HepG2 (cell line): ENCODE data around the gene GDF11. TPM values are rescaled to one million over a fixed set of nuclear protein-coding genes. Genes with fewer than 3 reads are reported as not detected.
A peak's percentile ranks its signal among the peaks of the same experiment; 100 is the strongest.

Experiments
- ATAC-seq: fragments of 200-7000 bp; cut with Tn5 transposase; 3 replicates; pipeline ENCODE4 v1.9.1; 2020; ENCODE audit warnings: mild to moderate bottlenecking, moderate library complexity
- BruUV-seq: library from RNA; stranded (reverse); fragments of 400-500 nt; replicated peaks from 2 replicates; lab custom pipeline; 2021; lab: Mats Ljungman, UMichigan
- CTCF ChIA-PET: fragments of 300-600 bp; formaldehyde crosslinking; extraction: SDS; loops from one replicate; lab custom pipeline; 2021; ENCODE audit warnings: low total read pairs, inconsistent platforms, low intra/inter-chr PET ratio; lab: Yijun Ruan, JAX
- POLR2A ChIA-PET: fragments of 350-600 bp; sonication (Branson Sonifier 250); formaldehyde crosslinking; loops from one replicate; lab custom pipeline; 2020; ENCODE audit warnings: antibody characterized with exemption, inconsistent platforms; lab: Yijun Ruan, JAX
- DNase-seq: peaks from one replicate; pipeline ENCODE4 v3.0.0-alpha.2; 2015; ENCODE audit warnings: low spot score
- FAIRE-seq: peaks from 3 replicates; lab custom pipeline; 2011; peaks lifted over from hg19 to GRCh38; lab: Jason Lieb, UNC
- H2AFZ ChIP-seq: one replicate; pipeline ENCODE4 v1.6.1; 2011; ENCODE audit warnings: low read length, inconsistent platforms
- H3K27ac ChIP-seq: fragments of 300-600 bp; 3 replicates; pipeline ENCODE4 v1.8.0; 2011; ENCODE audit warnings: mixed run types, mild to moderate bottlenecking, mixed read lengths, low read length, inconsistent platforms; ENCODE audit not compliant: insufficient read depth; ENCODE audit errors: extremely low read length
- H3K27me3 ChIP-seq, 2 experiments: fragments of 200-600 bp in 1 of 2; 2 replicates in 1 of 2; 3 replicates in 1 of 2; pipeline versions ENCODE4 v1.6.0 to v1.8.0; 2011; ENCODE audit warnings: low read length in 2 of 2, mild to moderate bottlenecking in 2 of 2, moderate library complexity in 2 of 2, inconsistent platforms in 1 of 2; ENCODE audit not compliant: insufficient read depth in 2 of 2, control insufficient read depth in 1 of 2
- H3K36me3 ChIP-seq, 2 experiments: fragments of 200-600 bp in 1 of 2; replicated peaks in 1 of 2; 2 replicates in 1 of 2; 3 replicates in 1 of 2; pipeline versions ENCODE4 v1.5.1 to v1.8.0; 2011; ENCODE audit warnings: low read length in 2 of 2, inconsistent platforms in 1 of 2; ENCODE audit not compliant: insufficient read depth in 2 of 2, control insufficient read depth in 1 of 2
- H3K4me1 ChIP-seq: 2 replicates; pipeline ENCODE4 v1.5.1; 2012; ENCODE audit warnings: low read length, inconsistent platforms; ENCODE audit not compliant: insufficient read depth
- H3K4me2 ChIP-seq: 2 replicates; pipeline ENCODE4 v1.6.0; 2011; ENCODE audit warnings: low read depth, low read length, inconsistent platforms
- H3K4me3 ChIP-seq, 3 experiments: fragments of 200-600 bp in 1 of 3; sonication (generic), shearing (Covaris generic) in 1 of 3; replicated peaks in 1 of 3; 2 replicates each; pipeline ENCODE4 v1.5.1; 2011 to 2016; ENCODE audit warnings: low read length in 3 of 3, inconsistent platforms in 2 of 3, low read depth in 2 of 3, mild to moderate bottlenecking in 2 of 3, control low read depth in 1 of 3, mixed read lengths in 1 of 3; ENCODE audit not compliant: insufficient read depth in 1 of 3
- H3K79me2 ChIP-seq: one replicate; pipeline ENCODE4 v1.6.1; 2011; ENCODE audit warnings: low read length, inconsistent platforms; ENCODE audit not compliant: insufficient read depth
- H3K9ac ChIP-seq: 2 replicates; pipeline ENCODE4 v1.6.0; 2011; ENCODE audit warnings: mild to moderate bottlenecking, low read depth, low read length, inconsistent platforms; ENCODE audit not compliant: insufficient read depth
- H3K9me3 ChIP-seq: 2 replicates; pipeline ENCODE4 v1.5.1; 2012; ENCODE audit warnings: mild to moderate bottlenecking, low read length
- H4K20me1 ChIP-seq: 2 replicates; pipeline ENCODE4 v1.6.0; 2011; ENCODE audit warnings: inconsistent platforms, mild to moderate bottlenecking, low read length, moderate library complexity; ENCODE audit not compliant: insufficient read depth
- ATF6 ChIP-seq: sonication (generic); formaldehyde crosslinking; conservative IDR thresholded peaks from 2 replicates; pipeline ENCODE4 v1.4.0; 2020; ENCODE audit warnings: missing genetic modification reagents
- BRF2 ChIP-seq: sonication (generic); formaldehyde crosslinking; IDR thresholded peaks from 2 replicates; pipeline ENCODE4 v1.8.1; 2022; ENCODE audit warnings: mild to moderate bottlenecking, missing genetic modification reagents
- CHD2 ChIP-seq: IDR thresholded peaks from 2 replicates; pipeline ENCODE4 v1.6.1; 2011; ENCODE audit warnings: low read depth, low read length, improper control_type of control experiment
- FOXM1 ChIP-seq: sonication (generic); formaldehyde crosslinking; IDR thresholded peaks from 2 replicates; pipeline ENCODE4 v1.5.0; 2020; ENCODE audit warnings: missing genetic modification reagents
- KLF11 ChIP-seq: IDR thresholded peaks from 2 replicates; pipeline ENCODE4 v1.6.1; 2016; ENCODE audit warnings: missing compliant biosample characterization
- MTF2 ChIP-seq: sonication (generic); formaldehyde crosslinking; IDR thresholded peaks from 2 replicates; pipeline ENCODE4 v1.5.0; 2020; ENCODE audit warnings: missing genetic modification reagents, borderline replicate concordance
- PHF21A ChIP-seq: sonication (generic); formaldehyde crosslinking; IDR thresholded peaks from 2 replicates; pipeline ENCODE4 v1.5.0; 2020; ENCODE audit warnings: mild to moderate bottlenecking, missing genetic modification reagents
- SP140L ChIP-seq: sonication (generic); formaldehyde crosslinking; IDR thresholded peaks from 2 replicates; pipeline ENCODE4 v1.4.0; 2020; ENCODE audit warnings: missing genetic modification reagents, borderline replicate concordance
- TCF7 ChIP-seq: sonication (generic); IDR thresholded peaks from 2 replicates; pipeline ENCODE4 v1.6.1; 2016; ENCODE audit warnings: antibody characterized with exemption, low read depth
- ZBTB39 ChIP-seq: sonication (generic); formaldehyde crosslinking; IDR thresholded peaks from 2 replicates; pipeline ENCODE4 v1.5.0; 2020; ENCODE audit warnings: missing genetic modification reagents
- ZNF205 ChIP-seq: IDR thresholded peaks from 2 replicates; pipeline ENCODE4 v1.6.1; 2018; ENCODE audit warnings: missing biosample characterization, missing genetic modification reagents
- ZNF460 ChIP-seq: sonication (generic); formaldehyde crosslinking; IDR thresholded peaks from 2 replicates; pipeline ENCODE4 v1.5.1; 2020; ENCODE audit warnings: missing genetic modification reagents, mild to moderate bottlenecking, borderline replicate concordance
- ZNF563 ChIP-seq: sonication (generic); formaldehyde crosslinking; IDR thresholded peaks from 2 replicates; pipeline ENCODE4 v1.8.0; 2022; ENCODE audit warnings: mild to moderate bottlenecking, moderate library complexity, missing genetic modification reagents
- ZNF572 ChIP-seq: sonication (generic); formaldehyde crosslinking; IDR thresholded peaks from 2 replicates; pipeline ENCODE4 v1.5.1; 2020; ENCODE audit warnings: mild to moderate bottlenecking, missing genetic modification reagents
- ZNF766 ChIP-seq: sonication (generic); formaldehyde crosslinking; IDR thresholded peaks from 2 replicates; pipeline ENCODE4 v1.5.0; 2020; ENCODE audit warnings: missing genetic modification reagents, borderline replicate concordance
- WGBS: methylation state at CpG from one replicate; pipeline ENCODE4 v1.1.6; 2017; ENCODE audit warnings: low lambda C conversion rate; 5-methylcytosine and 5-hydroxymethylcytosine counted together
- in situ Hi-C: cut with HindIII; loops from 2 replicates; pipeline ENCODE4 v1.10.0; 2017; ENCODE audit warnings: low pct_unique_long_range_greater_than_20kb; ENCODE audit not compliant: extremely low pct_ligation_motif_present
- intact Hi-C: fragments of 100-400 bp; cut with micrococcal nuclease; formaldehyde crosslinking; loops from one replicate; pipeline ENCODE4 v1.10.0; 2022; ENCODE audit not compliant: unreplicated experiment
- polyA plus RNA-seq, 8 experiments: library from polyadenylated mRNA; depleted of rRNA in 3 of 8; stranded (reverse) in 7 of 8; unstranded in 1 of 8; fragments of >200 nt; fragmentation: Illumina TruSeq in 4 of 8; extraction: Trizol in 4 of 8; gene quantifications; 2 replicates each; pipeline versions ENCODE4 v1.2.1 to v1.2.3, GENCODE V29; 2011 to 2016; ENCODE audit warnings: low read depth in 4 of 8, missing spikeins in 1 of 8, mixed read lengths in 1 of 8; ENCODE audit not compliant: insufficient read depth in 1 of 8
- total RNA-seq, 5 experiments: library from RNA; depleted of rRNA; stranded (reverse); fragments of >200 nt; fragmentation: Illumina TruSeq; extraction: Trizol; gene quantifications; 2 replicates each; pipeline ENCODE4 v1.2.3, GENCODE V29; 2016; ENCODE audit warnings: low read depth in 1 of 5

GDF11 gene
- total and polyA plus RNA-seq, 2 of the 13 experiments (the other 11 are each of a cell fraction or from before 2014, with no cell fraction given): 0.63 to 1.5 TPM

- H3K36me3 ChIP-seq: peaks cover 10 to 25% of the 10 kb centered on the region in 2 experiments; a peak in 4 of 5 replicates
- no peak overlapping the region for H2AFZ ChIP-seq
- H3K27me3 ChIP-seq: no peaks in the 10 kb centered on the region; a peak in 1 of 5 replicates
- in situ Hi-C loops: no loop called here
- intact Hi-C loops: no loop called here
- DNase-seq: no peak
- no peak overlapping the region; the same call in 1 of the 2 replicates for H3K9ac ChIP-seq
- TF ChIP-seq ZNF205 (CRISPR knock-in tag) (no peak), ZNF460 (CRISPR knock-in tag) (no peak), ZNF563 (CRISPR knock-in tag) (no peak), TCF7 (no peak), SP140L (no peak), ATF6 (CRISPR knock-in tag) (no peak), ZNF572 (no peak), KLF11 (CRISPR knock-in tag) (no peak), ZNF766 (CRISPR knock-in tag) (no peak), MTF2 (CRISPR knock-in tag) (no peak), FOXM1 (CRISPR knock-in tag) (no peak), PHF21A (CRISPR knock-in tag) (no peak), ZBTB39 (CRISPR knock-in tag) (no peak), CHD2 (no peak), BRF2 (CRISPR knock-in tag) (no peak)
- H3K9me3 ChIP-seq: no peaks in the 10 kb centered on the region
- peak overlapping the region in 2 of 3 experiments; percentile 84 to 89; a peak in 4 of 6 replicates for H3K4me3 ChIP-seq
- no TSS peak for BruUV-seq
- H3K27ac ChIP-seq: no peak overlapping the region
- 0 out of 2 replicates have a peak, but pooled peaks cover 8% of the 10 kb centered on the region for H4K20me1 ChIP-seq
- CTCF ChIA-PET: no interaction called here
- POLR2A ChIA-PET: no interaction called here
- ATAC-seq: no peak
- 97% methylated on average over 10 of the region's 10 CpGs for WGBS
- H3K79me2 ChIP-seq: peaks cover 12% of the 10 kb centered on the region
- peak overlapping the region; percentile 98 for H3K4me2 ChIP-seq
- no peak for FAIRE-seq
- H3K4me1 ChIP-seq: peaks cover 57% of the 10 kb centered on the region
Measured at GRCh38 chr12:55726971-55727370, 16.0 kb upstream of the GDF11 start.
